GM12878 (cell line): Measurements from ENCODE around the gene MRPL28. TPM values are rescaled to one million over a fixed set of nuclear protein-coding genes. Genes with fewer than 3 reads are reported as not detected.

ENCODE experiments used
- GATAD2B ChIP-seq: fragments of 450-650 bp; conservative IDR thresholded peaks from 2 replicates; pipeline ENCODE4 v1.6.1; 2017; ENCODE audit warnings: low read depth, mild to moderate bottlenecking, moderate library complexity
- JUND ChIP-seq: IDR thresholded peaks from 2 replicates; pipeline ENCODE4 v1.6.1; 2012; ENCODE audit warnings: low read depth, mild to moderate bottlenecking, low read length, improper control_type of control experiment, moderate library complexity
- RCOR1 ChIP-seq: conservative IDR thresholded peaks from 2 replicates; pipeline ENCODE4 v1.6.1; 2012; ENCODE audit warnings: low read depth, low read length, improper control_type of control experiment
- RUNX3 ChIP-seq: IDR thresholded peaks from 2 replicates; pipeline ENCODE4 v1.6.1; 2012; ENCODE audit warnings: low read length, inconsistent platforms
- TBL1XR1 ChIP-seq: IDR thresholded peaks from 2 replicates; pipeline ENCODE4 v1.6.1; 2012; ENCODE audit warnings: low read depth, low read length, improper control_type of control experiment
- ZBTB4 ChIP-seq: fragments of 450-650 bp; formaldehyde crosslinking; IDR thresholded peaks from 2 replicates; pipeline ENCODE4 v1.4.0; 2022; ENCODE audit warnings: mild to moderate bottlenecking, moderate library complexity
- ZBTB40 ChIP-seq: fragments of 450-650 bp; IDR thresholded peaks from 2 replicates; pipeline ENCODE4 v1.6.1; 2016; ENCODE audit warnings: mild to moderate bottlenecking, moderate library complexity, borderline replicate concordance
- ZNF592 ChIP-seq: fragments of 450-650 bp; IDR thresholded peaks from 2 replicates; pipeline ENCODE4 v1.6.1; 2017; ENCODE audit warnings: mild to moderate bottlenecking, moderate library complexity
- polyA plus RNA-seq, 11 experiments: library from polyadenylated mRNA; depleted of rRNA in 4 of 11; unstranded in 6 of 11; stranded (reverse) in 5 of 11; fragments of >200 nt; fragmentation: Nextera tagmentation in 4 of 11; fragmentation: Illumina TruSeq in 1 of 11; extraction: Ambion mirVana in 4 of 11; extraction: Trizol in 1 of 11; gene quantifications; 1 replicate in 1 of 11; 2 replicates in 10 of 11; pipeline versions ENCODE4 v1.2.1 to v1.2.3, GENCODE V29; 2011 to 2016; ENCODE audit warnings: inconsistent platforms in 2 of 11, missing spikeins in 2 of 11, low read depth in 1 of 11
- total RNA-seq, 4 experiments: library from RNA; depleted of rRNA in 3 of 4; stranded (reverse); fragments of >200 nt in 3 of 4; fragmentation: Illumina TruSeq in 1 of 4; extraction: Trizol in 1 of 4; gene quantifications; 2 replicates each; pipeline versions ENCODE4 v1.2.1 to v1.2.3, GENCODE V29; 2013 to 2021

MRPL28 gene
- total and polyA plus RNA-seq, 10 of the 15 experiments (the other 5 are each of a cell fraction or from before 2014, with no cell fraction given): 1.6 to 185 (median 110) TPM

- TF ChIP-seq TBL1XR1 (no peak), RCOR1 (no peak), ZBTB40 (no peak), ZBTB4 (no peak), JUND (no peak), ZNF592 (no peak), RUNX3 (no peak), GATAD2B (no peak)
- TF ChIP-seq, all 136 proteins: peak for 0
Observed at GRCh38 chr16:359871-360697, 10.3 kb downstream of the MRPL28 start (continued).
